HEK293T (cell line): ENCODE results near the gene VPS18.

Experiments used
- BHLHE40 ChIP-seq: fragments of 450-650 bp; IDR thresholded peaks from 2 replicates; pipeline ENCODE4 v1.6.1; 2016; ENCODE audit warnings: mild to moderate bottlenecking, moderate library complexity, borderline replicate concordance
- CTBP1 ChIP-seq: fragments of 450-650 bp; IDR thresholded peaks from 2 replicates; pipeline ENCODE4 v1.6.1; 2016; ENCODE audit warnings: borderline replicate concordance
- FOXA1 ChIP-seq: fragments of 450-650 bp; IDR thresholded peaks from 2 replicates; pipeline ENCODE4 v1.6.1; 2016; ENCODE audit warnings: mild to moderate bottlenecking
- FOXM1 ChIP-seq: fragments of 450-650 bp; IDR thresholded peaks from 2 replicates; pipeline ENCODE4 v1.6.1; 2017; ENCODE audit warnings: mild to moderate bottlenecking, borderline replicate concordance
- L3MBTL2 ChIP-seq: fragments of 450-650 bp; conservative IDR thresholded peaks from 2 replicates; pipeline ENCODE4 v1.6.1; 2016; ENCODE audit warnings: mild to moderate bottlenecking
- PKNOX1 ChIP-seq: fragments of 450-650 bp; IDR thresholded peaks from 2 replicates; pipeline ENCODE4 v1.6.1; 2016
- ZNF384 ChIP-seq: fragments of 450-650 bp; IDR thresholded peaks from 2 replicates; pipeline ENCODE4 v1.6.1; 2016

GRCh38 chr15:40875991-40876730, 18.1 kb upstream of the VPS18 start:
- no peak for TF ChIP-seq PKNOX1
- TF ChIP-seq BHLHE40: no peak
- TF ChIP-seq FOXM1: no peak
- TF ChIP-seq FOXA1: no peak
- no peak for TF ChIP-seq L3MBTL2
- no peak for TF ChIP-seq ZNF384
- no peak for TF ChIP-seq CTBP1
